Measurements from ENCODE around the gene FTO. TPM values are rescaled to one million over a fixed set of nuclear protein-coding genes. Genes with fewer than 3 reads are reported as not detected.
A peak's percentile ranks its signal among the peaks of the same experiment; 100 is the strongest.

FTO gene
- total and polyA plus RNA-seq, 2 of the 13 experiments (the other 11 are each of a cell fraction or from before 2014, with no cell fraction given) = 41.6 to 55.8 TPM

DNA sequence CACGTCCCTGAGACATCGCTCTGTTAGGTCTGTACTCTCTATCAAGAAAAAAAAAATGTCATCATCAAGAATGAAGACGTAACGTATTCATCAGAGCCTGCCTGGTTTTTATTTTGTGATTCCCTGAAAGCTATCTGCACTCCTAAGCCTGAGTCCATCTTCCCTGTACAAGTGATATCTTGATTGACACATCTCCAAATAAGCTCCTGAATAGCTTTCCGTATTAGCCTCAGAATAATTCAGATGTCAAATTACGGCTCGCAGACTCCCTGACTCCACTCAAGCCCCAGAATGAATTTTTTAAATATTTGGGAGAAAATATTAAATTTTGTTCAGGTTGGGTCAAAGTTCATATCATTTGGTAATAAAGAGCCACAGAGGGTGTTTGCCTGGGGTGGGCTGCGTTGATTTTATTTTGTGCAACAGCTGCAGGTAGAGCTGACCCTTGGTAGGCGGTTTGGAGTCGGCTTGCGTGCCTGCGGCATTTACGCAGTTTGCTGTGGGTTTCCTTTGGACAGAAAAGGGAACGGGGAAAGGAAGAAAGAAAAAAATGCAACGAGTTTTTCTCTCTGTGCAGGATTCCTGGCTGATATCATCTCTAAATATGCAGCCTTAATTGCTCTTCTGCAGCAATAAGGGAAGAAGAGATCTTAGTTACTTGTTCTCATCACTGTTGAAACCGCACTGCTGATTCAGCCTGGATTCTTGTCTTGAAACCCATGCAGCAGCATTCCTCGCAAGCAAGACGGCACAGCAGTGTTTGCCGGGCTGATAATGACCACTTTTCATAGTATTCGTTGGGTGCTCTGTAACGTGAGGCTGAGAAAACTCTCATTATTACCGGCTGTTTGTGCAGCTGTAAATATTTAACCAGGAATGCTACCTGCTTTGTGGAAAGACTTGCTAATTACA, 467.9 kb downstream of the FTO start (continued):
- TF ChIP-seq ZNF652 (CRISPR knock-in tag; IDR thresholded peaks at IDR 0.05; ENCODE audit: borderline replicate concordance, low read depth) = no peak
- TF ChIP-seq, protein P1, sequence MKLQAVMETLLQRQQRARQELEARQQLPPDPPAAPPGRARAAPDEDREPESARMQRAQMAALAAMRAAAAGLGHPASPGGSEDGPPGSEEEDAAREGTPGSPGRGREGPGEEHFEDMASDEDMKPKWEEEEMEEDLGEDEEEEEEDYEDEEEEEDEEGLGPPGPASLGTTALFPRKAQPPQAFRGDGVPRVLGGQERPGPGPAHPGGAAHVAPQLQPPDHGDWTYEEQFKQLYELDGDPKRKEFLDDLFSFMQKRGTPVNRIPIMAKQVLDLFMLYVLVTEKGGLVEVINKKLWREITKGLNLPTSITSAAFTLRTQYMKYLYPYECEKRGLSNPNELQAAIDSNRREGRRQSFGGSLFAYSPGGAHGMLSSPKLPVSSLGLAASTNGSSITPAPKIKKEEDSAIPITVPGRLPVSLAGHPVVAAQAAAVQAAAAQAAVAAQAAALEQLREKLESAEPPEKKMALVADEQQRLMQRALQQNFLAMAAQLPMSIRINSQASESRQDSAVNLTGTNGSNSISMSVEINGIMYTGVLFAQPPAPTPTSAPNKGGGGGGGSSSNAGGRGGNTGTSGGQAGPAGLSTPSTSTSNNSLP (IDR thresholded peaks at IDR 0.05; ENCODE audit: low read depth, low read length) = no peak
- TF ChIP-seq TERF1 (CRISPR knock-in tag; IDR thresholded peaks at IDR 0.05) = no peak
- no peak for TF ChIP-seq PRMT3 (CRISPR knock-in tag; IDR thresholded peaks at IDR 0.05; ENCODE audit: borderline replicate concordance, low read depth)
- TF ChIP-seq, protein P2, sequence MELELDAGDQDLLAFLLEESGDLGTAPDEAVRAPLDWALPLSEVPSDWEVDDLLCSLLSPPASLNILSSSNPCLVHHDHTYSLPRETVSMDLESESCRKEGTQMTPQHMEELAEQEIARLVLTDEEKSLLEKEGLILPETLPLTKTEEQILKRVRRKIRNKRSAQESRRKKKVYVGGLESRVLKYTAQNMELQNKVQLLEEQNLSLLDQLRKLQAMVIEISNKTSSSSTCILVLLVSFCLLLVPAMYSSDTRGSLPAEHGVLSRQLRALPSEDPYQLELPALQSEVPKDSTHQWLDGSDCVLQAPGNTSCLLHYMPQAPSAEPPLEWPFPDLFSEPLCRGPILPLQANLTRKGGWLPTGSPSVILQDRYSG (CRISPR knock-in tag; IDR thresholded peaks at IDR 0.05) = no peak
- TF ChIP-seq MXI1 (IDR thresholded peaks at IDR 0.05; ENCODE audit: borderline replicate concordance, low read depth, low read length) = no peak
- no peak for TF ChIP-seq PRDM15 (CRISPR knock-in tag; IDR thresholded peaks at IDR 0.05)
- no peak for TF ChIP-seq IKZF4 (CRISPR knock-in tag; IDR thresholded peaks at IDR 0.05; ENCODE audit: borderline replicate concordance, low read depth, not compliant biosample characterization)
- TF ChIP-seq, protein P3, sequence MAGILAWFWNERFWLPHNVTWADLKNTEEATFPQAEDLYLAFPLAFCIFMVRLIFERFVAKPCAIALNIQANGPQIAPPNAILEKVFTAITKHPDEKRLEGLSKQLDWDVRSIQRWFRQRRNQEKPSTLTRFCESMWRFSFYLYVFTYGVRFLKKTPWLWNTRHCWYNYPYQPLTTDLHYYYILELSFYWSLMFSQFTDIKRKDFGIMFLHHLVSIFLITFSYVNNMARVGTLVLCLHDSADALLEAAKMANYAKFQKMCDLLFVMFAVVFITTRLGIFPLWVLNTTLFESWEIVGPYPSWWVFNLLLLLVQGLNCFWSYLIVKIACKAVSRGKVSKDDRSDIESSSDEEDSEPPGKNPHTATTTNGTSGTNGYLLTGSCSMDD (CRISPR knock-in tag; IDR thresholded peaks at IDR 0.05) = no peak
- TF ChIP-seq LBX2 (CRISPR knock-in tag; IDR thresholded peaks at IDR 0.05; ENCODE audit: borderline replicate concordance) = no peak
- TF ChIP-seq ERF (CRISPR knock-in tag; IDR thresholded peaks at IDR 0.05) = no peak
- no peak for TF ChIP-seq FOXP1 (IDR thresholded peaks at IDR 0.05)
- TF ChIP-seq FOXP1 (CRISPR knock-in tag; IDR thresholded peaks at IDR 0.05) = peak; percentile 52
- no peak for TF ChIP-seq ARID2 (CRISPR knock-in tag; IDR thresholded peaks at IDR 0.05; ENCODE audit: borderline replicate concordance)
- no peak; the same call in 1 of the 2 replicates for TF ChIP-seq PHF21A (CRISPR knock-in tag; IDR thresholded peaks at IDR 0.05)
- TF ChIP-seq KAT7 (CRISPR knock-in tag; IDR thresholded peaks at IDR 0.05; ENCODE audit: borderline replicate concordance) = no peak
- TF ChIP-seq ELF4 (CRISPR knock-in tag; IDR thresholded peaks at IDR 0.05; ENCODE audit: borderline replicate concordance) = no peak
- no peak for TF ChIP-seq ELF1 (CRISPR knock-in tag; IDR thresholded peaks at IDR 0.05)
- TF ChIP-seq ZNF576 (CRISPR knock-in tag; IDR thresholded peaks at IDR 0.05) = no peak
